Measurements from ENCODE around the gene WASF3. TPM values are rescaled to one million over a fixed set of nuclear protein-coding genes. Genes with fewer than 3 reads are reported as not detected.

The WASF3 gene
- total and polyA plus RNA-seq, 10 of the 15 experiments (the other 5 are each of a cell fraction or from before 2014, with no cell fraction given) = under 0.01 to 0.10 (median 0.01) TPM; not detected in 7

GRCh38 chr13:26584713-26585112 is 27.2 kb downstream of the WASF3 start (continued):
- TF ChIP-seq ZNF592 (IDR thresholded peaks at IDR 0.05) (no peak), NR2C2 (IDR thresholded peaks at IDR 0.05; ENCODE audit: borderline replicate concordance, control insufficient read depth, insufficient read length, low read depth) (no peak), KAT2A (conservative IDR thresholded peaks at IDR 0.05; ENCODE audit: control insufficient read depth, low read depth, low read length) (no peak), SMAD1 (IDR thresholded peaks at IDR 0.05; ENCODE audit: low read depth, partially characterized antibody) (no peak), SMAD5 (IDR thresholded peaks at IDR 0.05; ENCODE audit: low read depth) (no peak), FOS (IDR thresholded peaks at IDR 0.05; ENCODE audit: borderline replicate concordance, extremely low read depth, insufficient read length) (no peak)

- no peaks in the 10 kb centered on the region for H3K9me3 ChIP-seq (replicated peaks; ENCODE audit: control insufficient read depth, insufficient read depth, low read length)
- no peak overlapping the region for H2AFZ ChIP-seq (ENCODE audit: control insufficient read depth, low read depth, low read length)
- ATAC-seq (no peak), FAIRE-seq (no peak), DNase-seq (ENCODE audit: low read depth, low spot score) (no peak)
- no peak overlapping the region for H3K27ac ChIP-seq (ENCODE audit: control insufficient read depth, insufficient read depth)
- H3K36me3 ChIP-seq (ENCODE audit: control insufficient read depth in 2 of 2, insufficient read depth in 2 of 2, low read length in 1 of 2) = no peaks in the 10 kb centered on the region
- WGBS (ENCODE audit: insufficient coverage, insufficient replicate concordance, low lambda C conversion rate, missing lambda C conversion rate) = 32% methylated on average over 1 of the region's 1 CpG
- POLR2A ChIA-PET = no interaction called here
- H4K20me1 ChIP-seq (ENCODE audit: control insufficient read depth, insufficient read depth) = no peaks in the 10 kb centered on the region
- H3K4me3 ChIP-seq = no peak overlapping the region
- H3K4me1 ChIP-seq (ENCODE audit: control insufficient read depth, insufficient read depth, low read length) = no peaks in the 10 kb centered on the region
- CTCF ChIA-PET = interaction anchor here (0.6 kb wide), 1 partner anchor 483 kb away, joined by 5 read pairs; no protein-coding TSS in a partner anchor
- no TSS peak for BruUV-seq (replicated peaks)
- peaks cover 0 to 3% of the 10 kb centered on the region in 2 experiments; a peak in 2 of 4 replicates for H3K27me3 ChIP-seq (replicated peaks in 1 of 2; ENCODE audit: control insufficient read depth in 2 of 2, insufficient read depth in 2 of 2, low read length in 1 of 2)
- H3K9ac ChIP-seq (ENCODE audit: control insufficient read depth, insufficient read depth, low read length) = no peak overlapping the region
- in situ Hi-C loops (cut with MboI) (no loop called here), intact Hi-C loops (cut with micrococcal nuclease; ENCODE audit: unreplicated experiment) (no loop called here)
- SMC1A ChIA-PET (ENCODE audit: uncharacterized antibody, unreplicated experiment) = no interaction called here
- H3K79me2 ChIP-seq (ENCODE audit: control insufficient read depth, insufficient read depth, low read length) = no peaks in the 10 kb centered on the region
- RAD21 ChIA-PET (ENCODE audit: unreplicated experiment) = no interaction called here
- no peak overlapping the region for H3K4me2 ChIP-seq (ENCODE audit: control insufficient read depth, insufficient read depth)
- no peak for TF ChIP-seq CHD1 (IDR thresholded peaks at IDR 0.05; ENCODE audit: low read depth, low read length)
- no peak for TF ChIP-seq TCF3 (IDR thresholded peaks at IDR 0.05; ENCODE audit: borderline replicate concordance, insufficient read depth, low read depth, low read length)
- TF ChIP-seq MEF2A (IDR thresholded peaks at IDR 0.05; ENCODE audit: insufficient read depth, low read depth, low read length) = no peak
- no peak for TF ChIP-seq HCFC1 (IDR thresholded peaks at IDR 0.05; ENCODE audit: low read length)
- TF ChIP-seq EGR1 (IDR thresholded peaks at IDR 0.05; ENCODE audit: borderline replicate concordance in 1 of 2, low read depth in 2 of 2, low read length in 2 of 2) = no peak
- TF ChIP-seq NFYB (IDR thresholded peaks at IDR 0.05; ENCODE audit: insufficient read depth, low read depth, low read length) = no peak
- no peak for TF ChIP-seq MTA3 (IDR thresholded peaks at IDR 0.05; ENCODE audit: borderline replicate concordance, low read length)
- no peak for TF ChIP-seq MYC (IDR thresholded peaks at IDR 0.05; ENCODE audit: insufficient read depth, insufficient read length, insufficient replicate concordance, low read length, severe bottlenecking)
- no peak for TF ChIP-seq PRDM15 (CRISPR knock-in tag; IDR thresholded peaks at IDR 0.05)
These were observed 27.7 kb downstream of the WASF3 start for GRCh38 chr13:26585136-26585535.
